GM12878 (cell line): ENCODE measurements around the gene PTPN18. TPM values are rescaled to one million over a fixed set of nuclear protein-coding genes. Genes with fewer than 3 reads are reported as not detected.
"Not testable (repeated sequence)": the region's sequence is repeated elsewhere in the genome, so short reads cannot be mapped to it uniquely, and the experiment has no call there.

Experiments
- ATAC-seq: fragments of 200-7000 bp; cut with Tn5 transposase; 3 replicates; pipeline ENCODE4 v1.9.1; 2020; ENCODE audit warnings: mild to moderate bottlenecking, moderate library complexity
- BruUV-seq: library from RNA; stranded (reverse); fragments of 400-500 nt; replicated peaks from 2 replicates; lab custom pipeline; 2021; lab: Mats Ljungman, UMichigan
- CTCF ChIA-PET: fragments of 300-600 bp; sonication (Branson Sonifier 250); formaldehyde crosslinking; extraction: SDS; loops from one replicate; lab custom pipeline; 2021; ENCODE audit warnings: inconsistent platforms; lab: Yijun Ruan, JAX
- POLR2A ChIA-PET: fragments of 350-600 bp; formaldehyde crosslinking; extraction: SDS; loops from one replicate; lab custom pipeline; 2021; ENCODE audit warnings: inconsistent platforms; lab: Charles Lee
- RAD21 ChIA-PET: fragments of 300-600 bp; sonication (Branson Sonifier 250); formaldehyde crosslinking; loops from one replicate; lab custom pipeline; 2023; ENCODE audit warnings: antibody characterized with exemption; ENCODE audit not compliant: unreplicated experiment; lab: Charles Lee
- SMC1A ChIA-PET: fragments of 300-600 bp; sonication (Branson Sonifier 250); formaldehyde crosslinking; loops from one replicate; lab custom pipeline; 2023; ENCODE audit not compliant: unreplicated experiment, uncharacterized antibody; lab: Charles Lee
- DNase-seq: peaks from one replicate; pipeline ENCODE4 v3.0.0-alpha.2; 2011; ENCODE audit warnings: low read depth, low spot score
- FAIRE-seq: peaks from 3 replicates; lab custom pipeline; 2011; peaks lifted over from hg19 to GRCh38; lab: Jason Lieb, UNC
- H2AFZ ChIP-seq: 2 replicates; pipeline ENCODE4 v1.6.0; 2011; ENCODE audit warnings: low read depth, low read length, control low read depth; ENCODE audit not compliant: control insufficient read depth
- H3K27ac ChIP-seq: 2 replicates; pipeline ENCODE4 v1.5.1; 2011; ENCODE audit warnings: control low read depth; ENCODE audit not compliant: control insufficient read depth, insufficient read depth
- H3K27me3 ChIP-seq, 2 experiments: replicated peaks in 1 of 2; 2 replicates each; pipeline versions ENCODE4 v1.6.0 to v1.6.1; 2011; ENCODE audit warnings: low read length in 1 of 2; ENCODE audit not compliant: control insufficient read depth in 2 of 2, insufficient read depth in 2 of 2
- H3K36me3 ChIP-seq, 2 experiments: 2 replicates each; pipeline ENCODE4 v1.5.1; 2011; ENCODE audit warnings: low read length in 1 of 2; ENCODE audit not compliant: control insufficient read depth in 2 of 2, insufficient read depth in 2 of 2
- H3K4me1 ChIP-seq: 2 replicates; pipeline ENCODE4 v1.6.1; 2011; ENCODE audit warnings: mild to moderate bottlenecking, low read length, moderate library complexity, mixed read lengths; ENCODE audit not compliant: control insufficient read depth, insufficient read depth
- H3K4me2 ChIP-seq: 2 replicates; pipeline ENCODE4 v1.6.0; 2011; ENCODE audit warnings: control low read depth; ENCODE audit not compliant: control insufficient read depth, insufficient read depth
- H3K4me3 ChIP-seq: fragments of 200-600 bp; sonication (generic); 2 replicates; pipeline ENCODE4 v1.5.1; 2016
- H3K79me2 ChIP-seq: 2 replicates; pipeline ENCODE4 v1.6.0; 2011; ENCODE audit warnings: low read length; ENCODE audit not compliant: control insufficient read depth, insufficient read depth
- H3K9ac ChIP-seq: 2 replicates; pipeline ENCODE4 v1.8.0; 2011; ENCODE audit warnings: low read length, control low read depth, mixed read lengths; ENCODE audit not compliant: control insufficient read depth, insufficient read depth
- H3K9me3 ChIP-seq: replicated peaks from 3 replicates; pipeline ENCODE4 v1.5.1; 2011; ENCODE audit warnings: mild to moderate bottlenecking, low read length; ENCODE audit not compliant: control insufficient read depth, insufficient read depth
- H4K20me1 ChIP-seq: 2 replicates; pipeline ENCODE4 v1.6.0; 2011; ENCODE audit not compliant: control insufficient read depth, insufficient read depth
- ZBTB4 ChIP-seq: fragments of 450-650 bp; formaldehyde crosslinking; IDR thresholded peaks from 2 replicates; pipeline ENCODE4 v1.4.0; 2022; ENCODE audit warnings: mild to moderate bottlenecking, moderate library complexity
- WGBS: methylation state at CpG from one replicate; pipeline ENCODE4 v1.1.6; 2016; ENCODE audit warnings: low lambda C conversion rate; ENCODE audit not compliant: insufficient replicate concordance, insufficient coverage; ENCODE audit errors: missing lambda C conversion rate; 5-methylcytosine and 5-hydroxymethylcytosine counted together
- in situ Hi-C: fragments of 300-500 bp; cut with MboI; formaldehyde crosslinking; loops from 9 replicates; pipeline ENCODE4 v1.14.3; 2018; ENCODE audit warnings: mixed read lengths
- intact Hi-C: fragments of 100-400 bp; cut with micrococcal nuclease; formaldehyde crosslinking; loops from one replicate; pipeline ENCODE4 v1.14.2; 2022; ENCODE audit not compliant: unreplicated experiment
- polyA plus RNA-seq, 11 experiments: library from polyadenylated mRNA; depleted of rRNA in 4 of 11; unstranded in 6 of 11; stranded (reverse) in 5 of 11; fragments of >200 nt; fragmentation: Nextera tagmentation in 4 of 11; fragmentation: Illumina TruSeq in 1 of 11; extraction: Ambion mirVana in 4 of 11; extraction: Trizol in 1 of 11; gene quantifications; 1 replicate in 1 of 11; 2 replicates in 10 of 11; pipeline versions ENCODE4 v1.2.1 to v1.2.3, GENCODE V29; 2011 to 2016; ENCODE audit warnings: inconsistent platforms in 2 of 11, missing spikeins in 2 of 11, low read depth in 1 of 11
- total RNA-seq, 4 experiments: library from RNA; depleted of rRNA in 3 of 4; stranded (reverse); fragments of >200 nt in 3 of 4; fragmentation: Illumina TruSeq in 1 of 4; extraction: Trizol in 1 of 4; gene quantifications; 2 replicates each; pipeline versions ENCODE4 v1.2.1 to v1.2.3, GENCODE V29; 2013 to 2021

Gene PTPN18
- total and polyA plus RNA-seq, 10 of the 15 experiments (the other 5 are each of a cell fraction or from before 2014, with no cell fraction given), result 14.8 to 89.9 (median 43.4) TPM

- no peak for TF ChIP-seq ZBTB4 (CRISPR knock-in tag)
Observed at GRCh38 chr2:130393318-130393910, 37.6 kb downstream of the PTPN18 start (continued).

DNA sequence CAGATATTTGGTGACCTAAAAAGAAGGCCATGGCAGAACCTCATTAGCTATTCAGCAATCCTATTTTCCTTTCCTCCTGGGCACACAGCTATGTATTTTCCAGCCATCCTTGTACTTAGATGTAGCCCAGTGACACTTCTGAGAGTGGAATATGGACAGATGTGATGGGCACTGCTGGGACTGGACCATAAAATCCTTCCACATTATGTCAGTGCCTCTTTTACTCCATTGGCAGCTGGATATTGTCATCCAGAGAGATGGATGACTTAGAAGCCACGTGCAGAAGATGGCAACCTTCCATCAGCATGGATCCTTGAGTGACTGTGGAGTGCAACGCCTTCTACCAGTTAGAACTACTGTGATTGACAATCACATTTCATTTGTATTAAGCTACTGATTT, 50.4 kb downstream of the PTPN18 start:
- H4K20me1 ChIP-seq, H3K27me3 ChIP-seq, H3K4me3 ChIP-seq, H3K27ac ChIP-seq, H3K9ac ChIP-seq, intact Hi-C loops, H3K4me1 ChIP-seq, DNase-seq, in situ Hi-C loops, BruUV-seq, H3K4me2 ChIP-seq, ATAC-seq, POLR2A ChIA-PET, FAIRE-seq, H3K36me3 ChIP-seq, CTCF ChIA-PET, SMC1A ChIA-PET, H3K79me2 ChIP-seq, H2AFZ ChIP-seq, H3K9me3 ChIP-seq, RAD21 ChIA-PET: not testable (repeated sequence)
- no CpG with 5 or more reads among the region's 2 CpGs for WGBS
